ENCODE measurements around the gene FAM20C.
"Not testable (repeated sequence)": the region's sequence is repeated elsewhere in the genome, so short reads cannot be mapped to it uniquely, and the experiment has no call there.

FAM20C gene

DNA sequence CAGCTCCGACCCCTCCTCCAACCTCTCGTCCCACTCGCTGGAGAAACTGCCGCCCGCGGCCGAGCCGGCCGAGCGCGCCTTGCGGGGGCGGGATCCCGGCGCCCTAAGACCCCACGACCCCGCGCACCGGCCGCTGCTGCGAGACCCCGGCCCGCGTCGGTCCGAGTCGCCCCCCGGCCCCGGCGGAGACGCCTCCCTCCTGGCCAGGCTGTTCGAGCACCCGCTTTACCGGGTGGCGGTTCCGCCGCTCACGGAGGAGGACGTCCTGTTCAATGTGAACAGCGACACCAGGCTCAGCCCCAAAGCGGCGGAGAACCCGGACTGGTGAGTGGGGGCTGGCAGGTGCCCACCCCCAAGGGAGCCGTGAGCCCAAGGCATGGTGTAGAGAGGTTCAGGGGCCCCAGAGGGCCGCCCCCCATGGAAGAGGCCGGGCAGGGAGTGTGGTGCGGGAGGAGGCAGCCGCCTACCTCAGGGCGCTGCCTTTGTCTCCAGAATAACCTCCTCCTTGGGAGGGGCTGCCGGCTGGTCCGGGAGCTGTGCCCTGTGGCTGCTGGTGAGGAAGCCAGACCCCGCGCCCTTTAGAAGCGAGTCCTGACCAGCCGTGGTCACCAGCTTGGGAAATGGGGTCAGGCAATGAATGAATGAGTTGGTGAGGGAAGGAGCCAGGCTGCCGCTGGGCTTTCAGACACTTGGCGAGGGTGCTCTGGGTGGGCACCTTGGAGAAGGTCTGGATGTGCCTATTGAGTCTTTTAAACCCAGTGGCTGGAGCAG, 1.3 kb downstream of the FAM20C start:
- DNase-seq, result peak; percentile 20

DNA sequence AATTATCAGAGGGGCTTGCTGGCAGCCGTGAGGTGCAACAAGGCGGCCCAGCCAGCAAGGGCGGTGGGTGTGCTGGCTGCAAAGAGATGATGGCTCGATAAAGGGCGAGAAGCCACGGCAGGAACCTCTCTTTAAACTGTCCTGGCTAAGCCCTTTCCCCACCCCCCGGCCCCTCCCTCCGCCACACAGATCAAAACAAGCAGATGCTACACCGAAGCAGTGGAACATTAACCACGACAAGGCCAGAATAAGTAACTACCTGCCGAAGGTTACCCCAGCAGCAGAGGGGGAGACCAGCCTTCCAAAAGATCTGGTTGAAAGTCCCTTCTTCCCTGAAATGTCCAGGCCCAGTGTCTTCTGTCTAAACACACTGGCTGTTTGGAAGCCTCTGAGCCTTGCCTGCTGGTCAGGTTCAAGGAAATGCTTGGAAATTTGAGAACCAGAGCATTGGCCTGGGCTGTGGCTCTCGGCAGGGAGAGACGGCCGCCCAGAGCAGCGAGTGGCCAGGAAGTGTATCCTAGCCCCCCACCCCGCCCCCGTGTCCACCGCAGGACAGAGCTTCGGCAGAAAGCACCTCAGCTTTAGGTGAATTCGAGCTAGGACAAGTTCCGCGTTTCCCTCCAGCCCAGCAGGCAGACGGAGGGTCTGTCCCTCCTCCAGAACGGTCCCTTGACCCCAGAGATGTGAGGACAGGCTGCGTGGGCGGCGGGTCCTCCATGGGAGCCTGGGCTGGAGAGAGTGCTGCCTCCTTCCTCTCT, 2.1 kb downstream of the FAM20C start:
- no peak for DNase-seq

DNA sequence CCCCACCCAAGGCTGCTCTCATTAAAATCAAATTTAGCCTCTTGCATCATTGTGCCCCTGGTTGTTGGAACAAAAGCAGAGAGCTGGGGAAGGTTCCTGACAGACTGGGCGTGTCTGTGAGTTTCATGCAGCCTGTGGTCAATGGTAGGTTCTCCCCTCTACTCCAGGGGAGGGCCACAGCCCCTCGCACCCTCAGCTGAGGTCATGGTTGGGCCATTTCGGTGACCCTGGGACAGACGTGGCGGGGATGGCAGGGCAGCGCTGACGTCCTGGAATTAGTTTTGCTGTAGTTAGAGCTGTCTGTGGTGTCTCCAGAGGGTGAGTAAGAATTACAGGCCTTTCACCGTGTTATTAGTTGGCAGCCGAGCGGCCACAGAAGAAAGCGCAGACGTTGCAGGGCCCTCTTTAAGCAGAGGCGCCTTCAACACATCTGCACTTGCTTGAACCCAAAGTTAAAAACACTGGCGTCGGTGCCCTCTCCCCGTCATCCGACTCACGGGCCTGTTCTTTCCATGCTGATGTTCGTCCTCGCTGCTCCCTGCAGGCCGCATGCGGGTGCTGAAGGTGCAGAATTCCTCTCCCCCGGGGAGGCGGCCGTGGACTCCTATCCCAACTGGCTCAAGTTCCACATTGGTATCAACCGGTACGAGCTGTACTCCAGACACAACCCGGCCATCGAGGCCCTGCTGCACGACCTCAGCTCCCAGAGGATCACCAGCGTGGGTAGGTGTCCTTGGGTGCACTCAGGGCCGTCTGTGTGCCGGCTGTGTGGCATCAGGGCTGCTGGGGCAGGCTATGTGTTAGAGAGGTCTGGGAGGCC, 2.8 kb downstream of the FAM20C start:
- no peak for DNase-seq

DNA sequence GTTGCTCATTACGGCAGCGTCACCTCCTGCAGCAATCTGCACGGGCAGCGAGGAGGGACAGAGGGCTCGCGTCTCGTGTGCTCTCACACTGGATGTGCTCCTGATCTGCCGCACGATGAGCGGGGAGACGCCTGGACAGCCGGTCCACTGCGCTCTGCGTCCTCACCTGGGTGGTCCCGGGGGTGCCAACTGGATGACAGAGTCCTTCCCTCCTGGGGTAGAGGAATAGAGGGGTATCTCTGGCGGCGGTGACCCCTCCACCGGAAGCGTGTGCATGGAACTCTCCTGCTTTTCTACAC, 3.4 kb downstream of the FAM20C start:
- DNase-seq, result no peak

DNA sequence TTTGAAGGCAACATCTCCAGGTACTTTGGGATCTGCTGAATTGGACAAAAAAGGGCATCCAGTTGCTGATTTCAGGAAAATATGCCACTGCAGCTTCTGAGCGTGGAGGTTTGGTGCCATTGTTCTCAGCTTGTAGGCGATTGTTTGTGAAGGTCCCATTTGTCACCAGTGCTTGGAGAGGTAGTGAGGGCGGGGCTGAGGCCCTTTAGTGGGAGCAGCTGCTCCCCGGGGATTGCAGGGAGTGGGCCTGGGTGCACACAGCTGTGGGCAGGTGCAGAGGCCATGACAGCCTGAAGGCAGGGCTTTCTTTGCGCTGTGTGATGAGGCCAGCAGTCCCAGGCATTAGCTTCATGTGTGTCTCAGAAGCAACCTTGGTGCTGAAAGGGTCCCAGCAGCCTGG, 3.9 kb downstream of the FAM20C start:
- DNase-seq, result no peak

DNA sequence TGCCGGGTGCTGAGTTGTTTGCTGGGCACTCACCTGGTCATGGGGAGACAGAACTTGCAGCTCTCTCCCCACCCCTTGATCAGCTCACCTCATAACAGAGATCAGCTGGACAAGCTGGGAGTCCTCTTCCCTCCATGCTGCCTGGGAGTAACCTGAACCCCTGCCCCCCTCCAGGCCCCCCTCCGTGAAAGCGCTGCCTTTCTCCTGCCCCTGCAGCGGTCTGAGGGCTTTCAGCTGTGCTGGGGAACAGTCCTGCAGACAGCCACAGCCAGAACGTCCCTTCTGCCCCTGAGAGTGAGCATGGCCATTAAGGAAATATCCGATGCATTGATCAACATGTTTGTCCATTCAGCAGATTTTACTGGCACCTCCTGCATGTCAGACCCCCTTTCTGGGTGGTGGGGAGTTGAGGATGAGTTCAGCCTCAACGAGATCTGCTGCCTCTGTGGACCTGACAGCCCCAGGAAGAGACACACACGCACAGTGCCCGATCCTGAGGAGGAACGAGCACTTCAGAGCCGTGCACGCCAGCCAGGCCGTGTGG, 4.5 kb downstream of the FAM20C start:
- no peak for DNase-seq

DNA sequence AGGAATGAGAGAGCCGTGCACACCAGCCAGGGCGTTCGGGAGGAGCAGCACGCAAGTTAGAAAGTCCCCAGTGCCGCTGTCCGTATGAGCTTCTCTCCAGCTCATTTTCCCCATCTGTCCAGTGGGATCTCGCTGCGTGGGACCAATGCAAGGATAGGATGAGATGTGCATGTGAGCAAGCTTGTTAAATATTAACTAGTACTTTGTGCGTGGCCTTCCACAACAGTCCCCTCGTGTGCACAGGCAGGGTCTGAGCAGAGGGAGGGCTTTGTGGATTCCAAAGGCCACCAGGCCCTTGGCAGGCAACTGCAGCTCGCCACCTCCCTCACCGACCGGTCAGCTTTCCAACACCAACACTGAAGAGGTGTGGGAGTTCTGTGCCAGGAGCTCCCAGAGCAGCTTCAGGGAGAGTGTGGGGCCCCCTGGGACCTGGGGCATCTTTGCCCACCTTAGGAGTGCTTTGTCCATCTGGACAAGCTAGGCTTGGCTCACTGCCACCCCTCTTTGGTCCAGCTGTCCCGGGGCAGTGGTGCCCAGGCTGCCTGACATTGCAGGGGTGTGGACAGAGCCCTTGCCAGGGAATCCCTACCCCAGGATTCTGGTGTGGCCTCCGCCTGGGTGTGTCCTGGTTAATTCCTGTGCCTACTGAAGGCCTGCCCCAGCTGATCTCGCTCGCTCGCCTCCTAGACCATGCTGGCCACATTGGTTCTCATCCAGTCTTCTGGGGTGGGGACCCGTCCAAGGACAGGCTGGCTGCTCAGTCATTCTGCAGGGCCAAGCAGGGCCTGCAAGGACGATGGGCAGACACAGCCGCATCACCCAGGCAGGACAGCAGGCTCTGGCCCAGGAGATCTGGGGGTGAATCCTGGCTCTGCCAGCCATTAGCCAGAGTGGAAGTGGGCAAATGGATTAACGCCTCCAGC, 5.3 kb downstream of the FAM20C start:
- DNase-seq, result no peak

DNA sequence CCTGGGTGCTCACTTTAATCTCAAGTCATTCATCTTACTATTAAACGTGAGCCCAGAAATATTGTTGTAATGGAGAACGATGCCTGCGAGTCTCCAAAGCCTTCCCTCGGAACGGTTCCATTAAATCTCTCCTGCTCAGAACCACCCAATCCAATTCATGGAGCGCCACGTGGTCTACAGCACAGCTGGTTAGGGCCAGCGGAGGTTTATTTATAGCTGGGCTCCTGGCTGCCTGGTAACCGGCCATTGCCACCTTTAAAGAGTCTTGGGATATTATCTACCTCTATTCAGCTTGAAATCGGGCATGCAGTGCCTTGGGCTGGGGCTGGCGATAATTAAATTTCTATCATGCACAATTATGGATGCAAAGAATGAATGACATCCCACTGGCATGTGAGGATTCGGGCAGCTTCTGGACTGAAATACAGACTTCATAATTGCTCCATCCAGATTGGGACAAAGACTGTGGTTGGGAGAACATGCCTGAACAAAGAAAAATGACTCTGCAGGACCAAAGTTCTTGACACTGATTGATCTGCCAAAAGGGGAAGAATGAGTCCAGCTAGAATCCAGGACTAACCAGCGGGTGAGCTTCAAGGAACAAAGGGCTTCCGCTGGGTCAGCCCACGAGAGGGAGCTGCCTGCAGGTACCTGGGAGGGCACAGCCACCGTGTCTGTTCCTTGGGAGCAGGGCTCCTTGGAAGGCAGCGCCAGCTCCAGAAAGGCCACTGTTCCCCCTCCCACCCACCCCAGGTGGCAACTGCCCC, 7.3 kb downstream of the FAM20C start:
- no peak for DNase-seq

DNA sequence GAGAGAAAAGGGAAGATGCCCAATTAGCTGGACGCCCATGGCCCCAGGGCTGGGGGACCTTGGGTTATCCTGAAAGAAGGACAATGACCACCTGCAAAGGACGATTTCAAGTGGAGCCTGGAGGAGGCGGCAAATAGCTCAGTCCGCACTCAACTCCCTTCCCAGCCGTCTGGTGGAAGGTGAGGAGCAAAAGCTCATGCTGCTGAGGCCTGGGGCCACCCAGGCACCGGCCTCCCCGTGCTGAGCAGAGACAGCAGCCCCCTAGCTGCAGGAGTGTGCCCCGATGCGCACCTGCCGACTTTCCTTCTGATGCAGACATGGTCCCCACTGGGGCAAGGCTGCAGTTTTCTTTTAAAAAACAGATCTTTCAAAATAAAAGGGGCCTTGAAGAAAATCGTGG, 7.9 kb downstream of the FAM20C start:
- DNase-seq, result no peak

DNA sequence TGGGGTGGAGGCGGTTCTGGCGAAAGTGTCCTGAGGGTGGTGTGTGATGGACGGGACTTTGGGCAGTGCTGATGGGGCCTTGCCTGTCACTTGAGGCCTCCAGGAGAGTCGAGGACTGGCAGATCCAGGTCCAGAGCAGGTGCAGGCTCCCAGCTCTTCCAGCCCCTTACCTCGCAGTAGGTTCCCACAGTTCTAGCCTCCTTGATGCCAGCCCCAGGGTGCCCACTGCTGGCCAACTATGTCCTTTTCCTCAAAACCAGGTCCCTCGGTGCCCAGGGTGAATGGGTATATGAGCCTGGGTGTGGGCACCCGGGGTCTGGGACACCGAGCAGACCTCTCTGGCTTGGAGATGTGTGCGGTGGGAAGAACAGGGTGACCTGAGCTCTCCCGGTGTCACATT, 8.3 kb downstream of the FAM20C start:
- no peak for DNase-seq

DNA sequence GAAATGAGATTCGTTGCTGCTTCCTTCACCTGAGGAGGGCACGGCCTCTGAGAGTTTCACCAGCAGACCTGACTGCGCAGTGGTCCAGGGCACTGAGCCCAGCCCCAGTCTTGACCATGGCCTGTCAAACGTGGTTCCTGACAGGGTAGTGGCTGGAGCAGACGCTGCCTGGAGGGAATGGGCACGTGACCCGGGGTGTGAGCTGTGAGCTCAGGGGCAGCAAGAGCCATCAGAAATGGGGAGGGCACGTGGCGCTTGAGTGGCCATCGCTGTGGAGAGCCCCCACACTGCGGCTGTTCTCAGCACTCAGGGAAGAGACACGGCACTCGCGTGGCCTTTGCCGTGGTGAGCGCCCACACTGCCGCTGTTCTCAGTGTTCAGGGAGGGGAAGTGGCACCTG, 12.0 kb downstream of the FAM20C start:
- DNase-seq, result no peak

DNA sequence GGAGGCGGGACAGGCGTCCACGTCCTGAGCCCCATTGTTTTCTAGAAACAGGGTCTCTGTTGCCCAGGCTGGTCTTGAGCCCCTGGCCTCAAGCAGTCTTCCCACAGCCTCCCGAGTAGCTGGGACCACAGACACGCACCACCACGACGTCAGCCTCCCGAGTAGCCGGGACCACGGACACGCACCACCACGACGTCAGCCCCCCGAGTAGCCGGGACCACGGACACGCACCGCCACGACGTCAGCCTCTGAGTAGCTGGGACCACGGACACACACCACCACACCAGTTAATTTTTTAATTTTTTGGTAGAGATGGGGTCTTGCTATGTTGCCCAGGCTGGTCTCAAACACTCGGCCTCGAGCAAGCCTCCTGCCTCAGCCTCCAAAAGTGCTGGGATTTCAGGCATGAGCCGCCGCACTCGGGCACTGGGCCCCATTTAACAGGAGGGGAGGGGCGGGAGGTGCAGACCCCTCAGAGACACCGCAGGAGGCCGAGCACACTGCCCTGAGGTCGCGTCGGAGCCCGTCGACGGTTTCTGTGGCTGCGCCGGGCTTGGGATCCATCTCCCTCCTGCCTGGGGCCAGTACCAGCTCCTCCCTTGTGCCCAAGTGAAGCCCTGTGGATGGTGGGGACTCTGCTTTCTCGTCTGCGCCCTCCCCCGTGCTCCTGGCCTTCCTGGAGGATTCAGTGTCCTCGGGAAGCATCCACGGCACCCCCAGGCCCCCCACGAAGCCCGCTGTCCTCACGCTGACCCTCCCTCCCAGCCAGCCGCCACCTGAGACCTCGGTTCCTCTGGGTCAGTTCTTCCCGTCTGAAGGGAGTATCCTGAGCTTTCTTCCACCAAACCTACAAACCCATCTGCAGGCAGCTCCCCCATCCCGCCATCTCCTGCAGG, 13.0 kb downstream of the FAM20C start:
- no peak for DNase-seq

DNA sequence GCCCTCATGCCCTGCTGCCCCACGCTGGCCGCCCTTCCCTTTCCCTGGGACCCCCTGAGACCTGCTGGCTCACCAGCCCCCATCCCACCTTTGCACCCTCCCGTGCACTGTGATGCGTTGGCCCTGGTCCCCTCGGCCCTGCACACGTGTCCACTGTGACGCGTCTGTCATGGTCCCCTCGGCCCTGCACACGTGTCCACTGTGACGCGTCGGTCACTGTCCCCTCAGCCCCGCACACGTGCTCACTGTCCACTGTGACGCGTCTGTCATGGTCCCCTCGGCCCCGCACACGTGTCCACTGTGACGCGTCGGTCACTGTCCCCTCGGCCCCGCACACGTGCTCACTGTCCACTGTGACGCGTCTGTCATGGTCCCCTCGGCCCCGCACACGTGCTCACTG, 14.0 kb downstream of the FAM20C start:
- DNase-seq, result not testable (repeated sequence)

DNA sequence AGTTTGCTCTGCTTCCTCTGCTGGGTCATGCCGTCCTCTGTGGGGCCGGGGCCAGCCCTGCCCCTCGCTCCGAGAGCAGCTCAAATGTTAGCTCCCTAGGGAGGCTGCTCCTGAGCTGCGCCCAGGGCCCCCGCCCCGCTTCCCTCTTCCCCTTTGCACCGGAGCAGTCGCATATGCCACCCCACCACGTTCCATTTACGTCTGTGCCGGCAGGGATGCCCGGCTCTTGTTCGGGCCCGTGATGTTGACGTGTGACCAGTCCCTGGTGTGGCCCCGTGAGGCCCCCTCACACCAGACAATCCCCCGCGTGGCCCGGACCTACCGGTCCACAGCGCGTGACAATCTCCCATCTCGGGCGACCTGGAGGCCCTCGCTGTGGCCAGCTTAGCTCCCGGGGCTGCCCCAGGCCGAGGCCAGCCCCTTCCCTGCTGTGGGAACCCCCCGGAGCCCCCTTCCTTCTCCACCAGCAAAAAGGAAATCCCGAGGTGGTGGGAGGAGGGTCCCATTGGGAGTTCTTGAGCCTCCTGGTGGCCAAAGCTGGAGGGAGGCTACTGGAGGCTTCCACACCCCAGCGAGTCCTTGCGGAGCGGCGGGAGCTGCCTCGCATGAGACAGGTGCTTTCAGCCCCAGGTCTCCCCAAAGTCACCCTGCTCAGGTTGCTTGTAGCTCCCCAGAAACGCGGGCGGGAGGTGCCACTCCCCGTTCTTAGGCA, 15.2 kb downstream of the FAM20C start:
- DNase-seq, result no peak

DNA sequence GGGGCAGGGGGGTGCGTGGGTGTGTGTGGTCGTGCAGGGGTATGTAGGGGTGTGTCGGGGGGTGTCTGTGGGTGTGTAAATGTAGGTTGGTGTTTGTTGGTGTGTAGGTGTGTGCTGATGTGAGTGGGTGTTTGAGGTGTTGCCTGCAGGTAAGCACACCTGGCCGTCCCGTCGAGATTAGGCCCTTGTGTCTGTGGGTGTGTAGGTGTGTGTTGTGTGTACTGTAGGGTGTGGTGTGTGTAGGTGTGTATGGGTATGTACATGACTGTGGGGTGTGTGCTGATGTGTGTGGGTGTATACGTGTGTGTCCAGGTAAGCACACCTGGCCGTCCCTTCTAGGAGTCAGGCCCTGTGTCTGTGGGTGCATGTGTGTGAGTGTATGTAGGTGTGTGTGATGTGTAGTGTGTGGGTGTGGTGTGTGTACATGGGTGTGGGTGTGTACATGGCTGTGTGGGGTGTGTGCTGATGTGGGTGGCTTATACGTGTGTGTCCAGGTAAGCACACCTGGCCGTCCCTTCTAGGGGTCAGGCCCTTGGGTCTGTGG, 15.8 kb downstream of the FAM20C start:
- no peak for DNase-seq

DNA sequence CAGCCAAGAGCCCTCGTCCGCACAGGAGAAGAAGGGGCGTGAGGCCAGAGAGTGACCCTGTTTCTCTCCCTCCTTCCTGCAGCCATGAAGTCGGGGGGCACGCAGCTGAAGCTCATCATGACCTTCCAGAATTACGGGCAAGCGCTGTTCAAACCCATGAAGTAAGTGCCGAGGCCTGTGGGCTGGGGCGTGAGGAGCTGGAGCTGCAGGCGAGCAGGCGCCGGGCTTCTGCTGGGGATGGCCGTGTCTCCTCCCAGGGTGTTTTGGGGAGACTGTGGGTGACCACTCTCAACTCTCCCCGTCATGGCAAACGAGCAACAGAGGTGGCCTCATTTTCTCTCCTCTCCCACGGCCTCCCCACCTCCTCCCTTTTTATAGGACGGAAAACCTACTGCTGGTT, 16.4 kb downstream of the FAM20C start:
- no peak for DNase-seq

DNA sequence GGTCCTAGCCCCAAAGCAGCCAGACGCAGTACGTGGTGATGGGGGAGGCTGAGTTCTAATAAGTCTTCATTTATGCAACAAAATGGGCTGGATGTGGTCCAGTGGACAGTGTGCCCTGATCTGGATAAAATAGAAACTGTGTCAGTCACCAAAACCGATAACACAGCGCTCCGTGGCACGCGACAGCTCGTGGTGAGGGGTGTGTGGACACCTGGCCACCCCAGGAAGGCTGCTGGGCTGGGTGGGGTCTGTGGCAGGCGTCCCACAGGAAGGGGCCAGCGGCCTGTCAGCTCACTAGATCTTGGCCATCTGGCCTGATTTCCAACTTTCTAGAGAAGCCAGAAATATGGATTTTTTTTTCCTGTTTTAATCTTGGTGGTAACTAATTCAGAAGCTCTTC, 17.0 kb downstream of the FAM20C start:
- no peak for DNase-seq

DNA sequence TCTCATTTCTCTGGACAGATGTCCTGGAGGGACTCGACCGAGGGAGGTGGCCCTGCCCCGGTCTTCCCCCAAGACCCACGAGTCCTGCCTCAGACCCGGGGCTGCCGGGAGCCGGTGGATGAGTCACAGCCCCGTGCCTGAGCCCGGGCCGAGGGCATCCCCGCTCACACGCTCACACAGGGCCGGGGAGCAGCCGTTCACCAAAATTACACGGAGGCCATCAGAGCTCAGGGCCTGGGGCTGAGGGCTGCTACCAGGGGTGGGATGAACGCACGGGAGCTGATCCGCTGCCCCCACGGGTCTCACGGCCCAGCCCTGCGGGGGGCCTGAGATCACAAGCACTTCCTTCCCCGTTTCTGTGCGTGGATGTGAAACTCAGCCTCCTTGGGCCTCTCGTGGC, 17.5 kb downstream of the FAM20C start:
- DNase-seq, result no peak

DNA sequence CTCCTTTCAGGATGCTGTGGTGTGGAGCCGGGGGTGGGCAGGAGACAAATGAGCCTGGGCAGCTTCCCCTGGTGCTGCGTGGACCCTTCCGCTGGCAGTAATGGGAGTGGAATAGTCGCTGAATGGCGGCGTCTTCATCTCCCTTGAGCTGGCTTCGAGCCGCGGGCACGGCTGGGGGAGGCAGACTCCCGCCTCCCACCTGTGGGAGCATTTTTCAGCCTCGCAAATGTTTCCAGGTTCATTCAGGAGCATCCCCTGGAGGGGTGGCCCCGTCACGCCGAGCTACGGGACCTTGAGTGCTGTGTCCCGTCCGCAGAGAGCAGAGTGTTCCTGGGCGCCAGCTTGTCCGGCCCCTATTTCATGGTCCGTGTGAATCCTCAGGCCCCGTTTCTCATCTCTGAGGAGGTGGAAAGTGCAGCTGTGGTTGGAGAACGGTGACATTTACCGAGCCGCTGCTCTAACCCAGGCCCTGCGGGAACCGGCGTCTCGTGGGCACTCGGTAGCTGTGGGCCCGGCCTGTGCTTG, 18.1 kb downstream of the FAM20C start:
- DNase-seq, result no peak

Measured in stimulated activated CD4-positive, alpha-beta T cell treated with anti-CD3 and anti-CD28 coated beads, Interleukin-15, amount 100 ng/mL, for 24 hours (primary cell).